ENCODE results near the gene SNED1. TPM values are rescaled to one million over a fixed set of nuclear protein-coding genes. Genes with fewer than 3 reads are reported as not detected.

The SNED1 gene
- polyA plus RNA-seq, 1 donor (not counting 4 experiments of a cell fraction or from before 2014, with no cell fraction given): 0.12 TPM

DNA sequence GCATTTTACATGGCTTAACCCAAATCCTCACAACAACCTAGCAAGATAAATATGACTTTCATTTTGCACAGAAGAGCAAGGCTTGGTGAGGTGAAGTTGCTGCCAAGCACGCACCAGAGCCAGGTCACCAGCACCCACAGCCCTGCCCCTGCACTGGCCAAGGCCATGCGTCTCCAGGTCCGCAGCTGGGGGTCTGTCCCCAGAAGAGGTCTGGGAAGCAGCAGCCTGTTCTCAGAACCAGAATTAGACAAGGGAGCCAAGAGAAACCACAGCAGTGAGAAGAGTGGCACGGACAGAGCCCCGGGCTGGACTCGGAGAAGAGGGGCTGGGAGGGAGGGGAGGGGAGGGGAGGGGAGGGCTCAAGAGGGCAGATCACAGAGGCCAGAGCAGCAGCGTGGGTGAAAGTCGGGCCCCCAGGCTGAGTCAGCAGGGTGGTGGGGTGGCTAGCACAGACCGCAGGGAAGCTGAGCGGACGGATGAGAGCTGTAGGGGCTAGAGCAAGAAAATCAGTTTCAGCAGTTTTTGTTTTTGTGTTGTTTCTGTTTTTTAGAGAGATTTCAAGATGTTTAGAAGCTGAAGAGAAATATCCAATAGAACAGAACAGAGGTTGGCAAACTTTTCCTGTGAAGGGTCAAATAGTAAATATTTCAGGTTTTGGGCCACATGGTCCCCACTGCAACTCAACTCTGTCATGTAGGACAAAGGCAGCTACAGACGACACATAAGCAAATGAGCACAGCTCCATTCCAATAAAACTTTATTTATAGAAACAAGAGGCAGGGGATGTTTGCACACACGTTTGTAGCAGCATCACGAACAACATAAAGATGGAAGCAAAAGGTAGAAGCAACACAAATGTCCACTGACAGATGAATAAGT lies 111.0 kb downstream of the SNED1 start:
- DNase-seq (ENCODE audit: low read depth, low spot score) (no peak), FAIRE-seq (no peak)
- Histone ChIP-seq H3K9ac (ENCODE audit: control insufficient read depth, extremely low read depth, insufficient read depth, low read length) (no peak overlapping the region), H3K9me3 (ENCODE audit: control insufficient read depth, low read depth, low read length) (no peaks in the 10 kb centered on the region), H4K20me1 (ENCODE audit: control insufficient read depth, extremely low read depth, insufficient read depth, low read length) (no peaks in the 10 kb centered on the region), H3K4me2 (ENCODE audit: control insufficient read depth, extremely low read depth, insufficient read depth, low read depth, low read length) (no peak overlapping the region), H3K4me3 (ENCODE audit: control insufficient read depth in 2 of 3, extremely low read depth in 1 of 3, insufficient read depth in 2 of 3, low read depth in 1 of 3, low read length in 3 of 3) (no peak overlapping the region), H3K4me1 (ENCODE audit: control insufficient read depth, extremely low read depth, insufficient read depth, low read length) (no peaks in the 10 kb centered on the region), H2AFZ (ENCODE audit: control insufficient read depth, low read length) (no peak overlapping the region), H3K9me1 (ENCODE audit: control insufficient read depth, extremely low read depth, insufficient read depth, low read length) (no peaks in the 10 kb centered on the region), H3K27me3 (ENCODE audit: control insufficient read depth, extremely low read depth, insufficient read depth, low read length) (no peaks in the 10 kb centered on the region), H3K79me2 (ENCODE audit: control insufficient read depth, insufficient read depth, low read length) (no peaks in the 10 kb centered on the region), H3K27ac (ENCODE audit: control insufficient read depth, insufficient read depth, low read length) (no peak overlapping the region), H3K36me3 (ENCODE audit: control insufficient read depth in 2 of 2, extremely low read depth in 1 of 2, insufficient read depth in 2 of 2, low read length in 2 of 2) (peaks cover 0 to 7% of the 10 kb centered on the region in 2 experiments)
- dilution Hi-C loops (cut with MboI; ENCODE audit: extremely low pct_ligation_motif_present, low sequenced_read_pairs): no loop called here
- no peak for TF ChIP-seq EZH2 (IDR thresholded peaks at IDR 0.05; ENCODE audit: low read length)
- TF ChIP-seq, protein P1, sequence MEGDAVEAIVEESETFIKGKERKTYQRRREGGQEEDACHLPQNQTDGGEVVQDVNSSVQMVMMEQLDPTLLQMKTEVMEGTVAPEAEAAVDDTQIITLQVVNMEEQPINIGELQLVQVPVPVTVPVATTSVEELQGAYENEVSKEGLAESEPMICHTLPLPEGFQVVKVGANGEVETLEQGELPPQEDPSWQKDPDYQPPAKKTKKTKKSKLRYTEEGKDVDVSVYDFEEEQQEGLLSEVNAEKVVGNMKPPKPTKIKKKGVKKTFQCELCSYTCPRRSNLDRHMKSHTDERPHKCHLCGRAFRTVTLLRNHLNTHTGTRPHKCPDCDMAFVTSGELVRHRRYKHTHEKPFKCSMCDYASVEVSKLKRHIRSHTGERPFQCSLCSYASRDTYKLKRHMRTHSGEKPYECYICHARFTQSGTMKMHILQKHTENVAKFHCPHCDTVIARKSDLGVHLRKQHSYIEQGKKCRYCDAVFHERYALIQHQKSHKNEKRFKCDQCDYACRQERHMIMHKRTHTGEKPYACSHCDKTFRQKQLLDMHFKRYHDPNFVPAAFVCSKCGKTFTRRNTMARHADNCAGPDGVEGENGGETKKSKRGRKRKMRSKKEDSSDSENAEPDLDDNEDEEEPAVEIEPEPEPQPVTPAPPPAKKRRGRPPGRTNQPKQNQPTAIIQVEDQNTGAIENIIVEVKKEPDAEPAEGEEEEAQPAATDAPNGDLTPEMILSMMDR (optimal IDR thresholded peaks at IDR 0.05 in 1 of 3, IDR thresholded peaks at IDR 0.05 in 1 of 3, conservative IDR thresholded peaks at IDR 0.05 in 1 of 3; ENCODE audit: extremely low read depth in 1 of 3, insufficient read depth in 2 of 3, low read length in 3 of 3): no peak

DNA sequence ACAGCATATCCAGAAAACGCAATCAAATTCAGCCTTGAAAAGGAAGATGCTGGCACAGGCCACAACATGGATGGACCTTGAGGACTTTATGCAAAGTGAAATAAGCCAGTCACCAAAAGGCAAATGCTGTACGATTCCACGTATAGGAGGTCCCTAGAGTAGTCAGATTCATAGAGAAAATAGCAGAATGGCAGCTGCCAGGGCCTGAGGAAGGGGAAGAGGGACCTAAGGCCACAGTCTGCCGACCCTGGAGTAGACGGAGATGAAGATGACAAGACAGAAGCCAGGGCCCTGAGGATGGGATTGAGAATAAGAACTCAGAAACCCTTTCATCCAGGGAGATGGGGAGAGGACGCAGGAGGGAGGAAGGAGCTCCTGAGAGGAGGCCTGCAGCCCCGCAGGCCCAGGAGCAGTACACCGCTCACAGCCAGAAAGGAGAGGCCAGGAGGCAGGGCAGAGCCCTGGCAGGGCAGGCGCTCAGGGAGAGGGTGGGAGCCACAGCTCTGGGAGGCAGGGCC lies 111.7 kb downstream of the SNED1 start:
- Histone ChIP-seq H3K79me2 (ENCODE audit: control insufficient read depth, insufficient read depth, low read length) (no peaks in the 10 kb centered on the region), H3K27ac (ENCODE audit: control insufficient read depth, insufficient read depth, low read length) (no peak overlapping the region), H3K9me3 (ENCODE audit: control insufficient read depth, low read depth, low read length) (no peaks in the 10 kb centered on the region), H3K4me3 (ENCODE audit: control insufficient read depth in 2 of 3, extremely low read depth in 1 of 3, insufficient read depth in 2 of 3, low read depth in 1 of 3, low read length in 3 of 3) (no peak overlapping the region), H2AFZ (ENCODE audit: control insufficient read depth, low read length) (no peak overlapping the region), H4K20me1 (ENCODE audit: control insufficient read depth, extremely low read depth, insufficient read depth, low read length) (no peaks in the 10 kb centered on the region), H3K4me2 (ENCODE audit: control insufficient read depth, extremely low read depth, insufficient read depth, low read depth, low read length) (no peak overlapping the region), H3K4me1 (ENCODE audit: control insufficient read depth, extremely low read depth, insufficient read depth, low read length) (no peaks in the 10 kb centered on the region), H3K36me3 (ENCODE audit: control insufficient read depth in 2 of 2, extremely low read depth in 1 of 2, insufficient read depth in 2 of 2, low read length in 2 of 2) (peaks cover 0 to 7% of the 10 kb centered on the region in 2 experiments), H3K27me3 (ENCODE audit: control insufficient read depth, extremely low read depth, insufficient read depth, low read length) (no peaks in the 10 kb centered on the region), H3K9me1 (ENCODE audit: control insufficient read depth, extremely low read depth, insufficient read depth, low read length) (no peaks in the 10 kb centered on the region), H3K9ac (ENCODE audit: control insufficient read depth, extremely low read depth, insufficient read depth, low read length) (no peak overlapping the region)
- DNase-seq (ENCODE audit: low read depth, low spot score) (no peak), FAIRE-seq (no peak)
- dilution Hi-C loops (cut with MboI; ENCODE audit: extremely low pct_ligation_motif_present, low sequenced_read_pairs): no loop called here
- TF ChIP-seq EZH2 (IDR thresholded peaks at IDR 0.05; ENCODE audit: low read length): no peak
- TF ChIP-seq, protein P1 (optimal IDR thresholded peaks at IDR 0.05 in 1 of 3, IDR thresholded peaks at IDR 0.05 in 1 of 3, conservative IDR thresholded peaks at IDR 0.05 in 1 of 3; ENCODE audit: extremely low read depth in 1 of 3, insufficient read depth in 2 of 3, low read length in 3 of 3): no peak
